AG04449 (cell line): ENCODE measurements around the gene CPTP.
A peak's percentile ranks its signal among the peaks of the same experiment; 100 is the strongest.

Experiments
- CTCF ChIA-PET: fragments of 350-600 bp; formaldehyde crosslinking; extraction: SDS; loops from one replicate; lab custom pipeline; 2021; ENCODE audit warnings: antibody characterized with exemption; lab: Yijun Ruan, JAX
- POLR2A ChIA-PET: fragments of 400-600, 350-600 bp; formaldehyde crosslinking; extraction: SDS; loops from one replicate; lab custom pipeline; 2020; ENCODE audit warnings: antibody characterized with exemption, inconsistent platforms; lab: Yijun Ruan, JAX
- DNase-seq: peaks from one replicate; pipeline ENCODE4 v3.0.0-alpha.2; 2010; ENCODE audit warnings: low read depth, low spot score
- H3K4me3 ChIP-seq: 2 replicates; pipeline ENCODE4 v1.5.1; 2011; ENCODE audit warnings: low read depth, mild to moderate bottlenecking, control low read depth, low read length
- CTCF ChIP-seq: IDR thresholded peaks from one replicate; pipeline ENCODE4 v1.5.1; 2011; ENCODE audit warnings: mild to moderate bottlenecking, moderate library complexity, low read length, control low read depth, inconsistent platforms; ENCODE audit not compliant: insufficient read depth; ENCODE audit errors: missing control alignments

CPTP gene

GRCh38 chr1:1373051-1373814, 48.6 kb downstream of the CPTP start:
- ChIA-PET POLR2A (interaction anchor here (0.7 to 2.3 kb wide), 3 partner anchors 21 to 25 kb away, joined by 3 to 9 read pairs (median 3); no protein-coding TSS in a partner anchor), CTCF (interaction anchor here (0.7 to 9.3 kb wide), 15 partner anchors 10 to 252 kb away, joined by 3 to 138 read pairs (median 10); partner anchors contain the start of genes CCNL2, DVL1 and MXRA8)
- peak overlapping the region; percentile 85 for H3K4me3 ChIP-seq
- no peak for TF ChIP-seq CTCF
- DNase-seq, result no peak

- peak overlapping the region; percentile 85 for H3K4me3 ChIP-seq
- ChIA-PET CTCF (interaction anchor here (0.7 to 9.3 kb wide), 9 partner anchors 9 to 61 kb away, joined by 3 to 138 read pairs (median 4); partner anchors contain the start of gene DVL1), POLR2A (interaction anchor here (0.9 to 3.1 kb wide), 3 partner anchors 15 to 26 kb away, joined by 3 to 36 read pairs (median 15); partner anchors contain the start of genes CCNL2 and MXRA8)
- no peak for TF ChIP-seq CTCF
- DNase-seq, result no peak
Observed at GRCh38 chr1:1373815-1374588, 49.4 kb downstream of the CPTP start.

GRCh38 chr1:1374589-1374928, 50.0 kb downstream of the CPTP start:
- H3K4me3 ChIP-seq, result peak overlapping the region; percentile 85
- no peak for DNase-seq
- POLR2A ChIA-PET, result interaction anchor here (0.7 to 3.1 kb wide), 12 partner anchors 10 to 33 kb away, joined by 3 to 36 read pairs (median 5); partner anchors contain the start of genes CCNL2, MRPL20 and MXRA8
- CTCF ChIA-PET, result interaction anchor here (0.8 to 9.3 kb wide), 10 partner anchors 9 to 131 kb away, joined by 3 to 138 read pairs (median 6); partner anchors contain the start of genes CCNL2 and DVL1
- TF ChIP-seq CTCF, result no peak

- CTCF ChIA-PET, result interaction anchor here (0.8 to 9.3 kb wide), 9 partner anchors 8 to 130 kb away, joined by 3 to 138 read pairs (median 7); partner anchors contain the start of genes CCNL2 and DVL1
Observed at GRCh38 chr1:1374929-1375662, 50.5 kb downstream of the CPTP start, which contains the start of gene AURKAIP1. TSS of gene AURKAIP1 (minus strand) at chr1:1375207. CDS start at chr1:1374756, 451 bp downstream.

More at GRCh38 chr1:1374929-1375662, 50.5 kb downstream of the CPTP start, which contains the start of gene AURKAIP1:
- peak; percentile 67 for TF ChIP-seq CTCF
- POLR2A ChIA-PET, result interaction anchor here (0.7 to 3.1 kb wide), 15 partner anchors 10 to 70 kb away, joined by 3 to 36 read pairs (median 4); partner anchors contain the start of genes CCNL2, MRPL20 and MXRA8
- DNase-seq, result peak; percentile 97
- H3K4me3 ChIP-seq, result peak within 1 kb of the TSS; percentile 85
